Kidney (tissue), 14 donors: ENCODE results near the gene PRR33. TPM values are rescaled to one million over a fixed set of nuclear protein-coding genes. Genes with fewer than 3 reads are reported as not detected.

ENCODE experiments used
- DNase-seq, 5 donors: peaks; one replicate each; pipeline ENCODE4 v3.0.0-alpha.2; 2013 to 2020
- FAIRE-seq: peaks from 2 replicates; lab custom pipeline; 2012; peaks lifted over from hg19 to GRCh38; lab: Jason Lieb, UNC
- H3K27ac ChIP-seq, 2 donors: one replicate each; pipeline ENCODE4 v1.7.0; 2013; ENCODE audit warnings: low read depth in 2 of 2, low read length in 2 of 2, inconsistent platforms in 1 of 2
- H3K27me3 ChIP-seq: one replicate; pipeline ENCODE4 v1.7.1; 2013; ENCODE audit warnings: low read length, inconsistent platforms; ENCODE audit not compliant: control insufficient read depth, insufficient read depth
- H3K36me3 ChIP-seq, 3 donors: one replicate each; pipeline versions ENCODE4 v1.7.0 to v1.7.1; 2013; ENCODE audit warnings: low read length in 3 of 3, control low read depth in 1 of 3, inconsistent platforms in 1 of 3; ENCODE audit not compliant: insufficient read depth in 3 of 3, control insufficient read depth in 2 of 3
- H3K4me1 ChIP-seq, 3 donors: one replicate each; pipeline versions ENCODE4 v1.7.0 to v1.7.1; 2013; ENCODE audit warnings: low read length in 3 of 3, inconsistent platforms in 1 of 3, low read depth in 1 of 3; ENCODE audit not compliant: control insufficient read depth in 2 of 3, insufficient read depth in 2 of 3
- H3K4me3 ChIP-seq, 3 donors: one replicate each; pipeline versions ENCODE4 v1.7.0 to v1.8.1; 2013; ENCODE audit warnings: low read length in 3 of 3, control low read depth in 1 of 3, inconsistent platforms in 1 of 3
- H3K9ac ChIP-seq, 3 donors: one replicate each; pipeline versions ENCODE4 v1.7.0 to v1.7.1; 2013; ENCODE audit warnings: low read length in 3 of 3, control low read depth in 1 of 3, inconsistent platforms in 1 of 3
- H3K9me3 ChIP-seq, 3 donors: one replicate each; pipeline versions ENCODE4 v1.7.0 to v1.7.1; 2013; ENCODE audit warnings: low read length in 3 of 3, control low read depth in 1 of 3, inconsistent platforms in 1 of 3; ENCODE audit not compliant: control insufficient read depth in 2 of 3, insufficient read depth in 1 of 3
- CTCF ChIP-seq: IDR thresholded peaks from 3 replicates; pipeline ENCODE4 v1.5.1; 2012; ENCODE audit warnings: mild to moderate bottlenecking, moderate library complexity, borderline replicate concordance; ENCODE audit not compliant: insufficient read depth; ENCODE audit errors: extremely low read depth
- intact Hi-C: fragments of 100-400 bp; cut with DNase I; formaldehyde crosslinking; loops from one replicate; pipeline ENCODE4 v1.11.1; 2022
- polyA plus RNA-seq: library from polyadenylated mRNA; stranded (reverse); fragments of 350-450 nt; fragmentation: Illumina TruSeq; extraction: RNeasy Lipid Tissue Mini Kit (QIAGEN cat#74804); gene quantifications from one replicate; pipeline ENCODE4 v1.2.3, GENCODE V29; 2014; ENCODE audit warnings: low read depth, low replicate concordance; ENCODE audit not compliant: insufficient read depth
- total RNA-seq: library from RNA; stranded (reverse); fragmentation: NEBNext Ultra II Directional; extraction: Animal tissue kit (Norgen Biotek cat#: 25700); gene quantifications from one replicate; pipeline ENCODE4 v1.2.1, GENCODE V29; 2021
- donor health status: control.
- donor health status: control.
- donor health status: control.
- donor health status: control.
- donor health status: control.
- donor health status: DM: yes; HTN: yes; CAD: no.
- donor health status: Normal renal cell carcinoma (clear cell type).

PRR33 gene
- total and polyA plus RNA-seq, 2 donors from 2014 or later = not detected

- intact Hi-C loops = loop anchor here (1.0 kb wide), 1 partner anchor 23 kb away; no protein-coding TSS in a partner anchor
- no peak for DNase-seq
- Histone ChIP-seq H3K9ac (no peak overlapping the region), H3K4me3 (no peak overlapping the region), H3K4me1 (no peaks in the 10 kb centered on the region), H3K9me3 (no peaks in the 10 kb centered on the region), H3K27me3 (no peaks in the 10 kb centered on the region), H3K36me3 (no peaks in the 10 kb centered on the region), H3K27ac (no peak overlapping the region)
- no peak for TF ChIP-seq CTCF
- FAIRE-seq = no peak
These were observed 24.7 kb upstream of the PRR33 start for GRCh38 chr11:1916132-1916985.

GRCh38 chr11:1915795-1916131, 24.1 kb upstream of the PRR33 start:
- intact Hi-C loops = loop anchor here (1.0 kb wide), 1 partner anchor 22 kb away; no protein-coding TSS in a partner anchor
- Histone ChIP-seq H3K27ac (no peak overlapping the region), H3K36me3 (no peaks in the 10 kb centered on the region), H3K9ac (no peak overlapping the region), H3K9me3 (no peaks in the 10 kb centered on the region), H3K4me3 (no peak overlapping the region), H3K27me3 (no peaks in the 10 kb centered on the region), H3K4me1 (no peaks in the 10 kb centered on the region)
- TF ChIP-seq CTCF = no peak
- FAIRE-seq (no peak), DNase-seq (no peak)

- no peaks in the 10 kb centered on the region for H3K9me3 ChIP-seq
- FAIRE-seq (no peak), DNase-seq (no peak)
- H3K27me3 ChIP-seq = no peaks in the 10 kb centered on the region
- no peak overlapping the region for H3K9ac ChIP-seq
- intact Hi-C loops = no loop called here
- no peaks in the 10 kb centered on the region for H3K36me3 ChIP-seq
- TF ChIP-seq CTCF = no peak
- H3K4me1 ChIP-seq = no peaks in the 10 kb centered on the region
- no peak overlapping the region for H3K27ac ChIP-seq
- no peak overlapping the region for H3K4me3 ChIP-seq
These were observed 21.8 kb upstream of the PRR33 start for GRCh38 chr11:1913271-1914060.
